Measurements from ENCODE around the gene PHETA1.
"Not testable (repeated sequence)": the region's sequence is repeated elsewhere in the genome, so short reads cannot be mapped to it uniquely, and the experiment has no call there.

The PHETA1 gene

GRCh38 chr12:111347891-111348644, 20.8 kb downstream of the PHETA1 start:
- no peak for DNase-seq

GRCh38 chr12:111344254-111344875, 24.5 kb downstream of the PHETA1 start:
- no peak for DNase-seq

- DNase-seq: no peak
Observed at GRCh38 chr12:111343181-111343580, 25.7 kb downstream of the PHETA1 start.

GRCh38 chr12:111342376-111342775, 26.5 kb downstream of the PHETA1 start:
- DNase-seq: no peak

- DNase-seq: no peak
Observed at GRCh38 chr12:111341426-111342065, 27.3 kb downstream of the PHETA1 start.

- not testable (repeated sequence) for DNase-seq
Observed at GRCh38 chr12:111340680-111341079, 28.2 kb downstream of the PHETA1 start.

GRCh38 chr12:111340231-111340630, 28.7 kb downstream of the PHETA1 start:
- DNase-seq: no peak

GRCh38 chr12:111339321-111339938, 29.5 kb downstream of the PHETA1 start:
- no peak for DNase-seq

GRCh38 chr12:111338096-111338495, 30.8 kb downstream of the PHETA1 start:
- DNase-seq: no peak

GRCh38 chr12:111337371-111337770, 31.5 kb downstream of the PHETA1 start:
- DNase-seq: no peak

GRCh38 chr12:111336411-111336810, 32.5 kb downstream of the PHETA1 start:
- DNase-seq: not testable (repeated sequence)

GRCh38 chr12:111335811-111336210, 33.1 kb downstream of the PHETA1 start:
- DNase-seq: no peak

- DNase-seq: not testable (repeated sequence)
Observed at GRCh38 chr12:111335301-111335700, 33.6 kb downstream of the PHETA1 start.

GRCh38 chr12:111334393-111334915, 34.4 kb downstream of the PHETA1 start:
- no peak for DNase-seq

GRCh38 chr12:111330800-111331752, 37.8 kb downstream of the PHETA1 start:
- DNase-seq: no peak

GRCh38 chr12:111328138-111328537, 40.8 kb downstream of the PHETA1 start:
- no peak for DNase-seq

GRCh38 chr12:111327474-111327873, 41.4 kb downstream of the PHETA1 start:
- no peak for DNase-seq

- DNase-seq: no peak
Observed at GRCh38 chr12:111322336-111323250, 46.3 kb downstream of the PHETA1 start.

- no peak for DNase-seq
Observed at GRCh38 chr12:111321317-111321716, 47.6 kb downstream of the PHETA1 start.

- no peak for DNase-seq
Observed at GRCh38 chr12:111320258-111321050, 48.4 kb downstream of the PHETA1 start.
